Measurements from ENCODE around the gene GSG1. TPM values are rescaled to one million over a fixed set of nuclear protein-coding genes. Genes with fewer than 3 reads are reported as not detected.
"Not testable (repeated sequence)": the region's sequence is repeated elsewhere in the genome, so short reads cannot be mapped to it uniquely, and the experiment has no call there.

The GSG1 gene
- total RNA-seq, 2 experiments from 2014 or later: not detected

GRCh38 chr12:13039328-13039956 is 64.0 kb downstream of the GSG1 start:
- POLR2A ChIA-PET: no interaction called here
- H3K36me3 ChIP-seq (ENCODE audit: insufficient read depth, low read length): no peaks in the 10 kb centered on the region
- Mint-ChIP-seq H3K27ac (no peak overlapping the region), H3K4me1 (ENCODE audit: low read depth) (no peaks in the 10 kb centered on the region), H3K9me3 (no peaks in the 10 kb centered on the region), H3K27me3 (no peaks in the 10 kb centered on the region), H3K36me3 (ENCODE audit: low read depth) (no peaks in the 10 kb centered on the region), H3K4me3 (no peak overlapping the region)
- no peak overlapping the region for H3K4me3 ChIP-seq (ENCODE audit: low read length)
- intact Hi-C loops (cut with DNase I, micrococcal nuclease): no loop called here
- peaks cover 6% of the 10 kb centered on the region for H3K4me1 ChIP-seq (ENCODE audit: insufficient read depth, low read length)
- CTCF ChIA-PET: no interaction called here
- no peak overlapping the region for H3K27ac ChIP-seq (ENCODE audit: low read depth in 1 of 2, low read length in 2 of 2)
- TF ChIP-seq, protein P1, sequence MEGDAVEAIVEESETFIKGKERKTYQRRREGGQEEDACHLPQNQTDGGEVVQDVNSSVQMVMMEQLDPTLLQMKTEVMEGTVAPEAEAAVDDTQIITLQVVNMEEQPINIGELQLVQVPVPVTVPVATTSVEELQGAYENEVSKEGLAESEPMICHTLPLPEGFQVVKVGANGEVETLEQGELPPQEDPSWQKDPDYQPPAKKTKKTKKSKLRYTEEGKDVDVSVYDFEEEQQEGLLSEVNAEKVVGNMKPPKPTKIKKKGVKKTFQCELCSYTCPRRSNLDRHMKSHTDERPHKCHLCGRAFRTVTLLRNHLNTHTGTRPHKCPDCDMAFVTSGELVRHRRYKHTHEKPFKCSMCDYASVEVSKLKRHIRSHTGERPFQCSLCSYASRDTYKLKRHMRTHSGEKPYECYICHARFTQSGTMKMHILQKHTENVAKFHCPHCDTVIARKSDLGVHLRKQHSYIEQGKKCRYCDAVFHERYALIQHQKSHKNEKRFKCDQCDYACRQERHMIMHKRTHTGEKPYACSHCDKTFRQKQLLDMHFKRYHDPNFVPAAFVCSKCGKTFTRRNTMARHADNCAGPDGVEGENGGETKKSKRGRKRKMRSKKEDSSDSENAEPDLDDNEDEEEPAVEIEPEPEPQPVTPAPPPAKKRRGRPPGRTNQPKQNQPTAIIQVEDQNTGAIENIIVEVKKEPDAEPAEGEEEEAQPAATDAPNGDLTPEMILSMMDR (IDR thresholded peaks at IDR 0.05): no peak
- H3K27me3 ChIP-seq (ENCODE audit: control insufficient read depth in 1 of 2, insufficient read depth in 2 of 2, low read length in 2 of 2): no peaks in the 10 kb centered on the region
- DNase-seq (no peak), ATAC-seq (ENCODE audit: poor library complexity) (no peak)
- H3K9me3 ChIP-seq (ENCODE audit: control insufficient read depth in 1 of 2, insufficient read depth in 1 of 2, low read length in 2 of 2): no peaks in the 10 kb centered on the region

DNA sequence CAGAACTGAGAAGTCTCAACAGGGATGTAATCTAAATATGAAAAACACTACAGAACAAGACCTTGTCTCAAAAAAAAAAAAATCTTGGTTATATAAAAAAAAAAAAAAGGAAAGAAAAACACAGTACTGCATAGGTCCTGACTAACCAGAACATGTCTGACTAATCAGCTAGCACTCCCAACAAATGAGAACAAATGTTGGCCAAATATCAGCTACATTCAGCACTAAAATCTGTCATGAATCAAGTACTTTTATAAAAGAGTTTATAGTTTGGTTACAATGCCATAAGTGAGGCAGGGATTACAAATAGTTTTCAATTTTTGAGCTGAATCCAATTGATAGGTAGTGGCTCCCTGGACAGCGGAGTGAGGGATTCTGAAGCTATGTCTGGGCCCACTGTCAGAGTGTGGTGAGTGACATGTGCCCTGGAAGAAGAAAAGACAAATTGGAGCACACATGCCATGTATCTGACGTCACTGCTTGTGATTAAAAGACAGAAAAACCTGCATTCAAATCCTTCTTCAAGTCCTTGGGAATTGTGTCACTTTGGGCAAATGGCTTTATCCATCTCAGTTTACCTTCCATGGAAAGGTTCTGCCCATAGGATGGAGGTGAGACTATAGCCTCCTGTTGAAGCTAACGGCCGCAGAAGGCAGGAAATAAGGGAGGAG is 64.8 kb downstream of the GSG1 start:
- no peak overlapping the region for H3K27ac ChIP-seq (ENCODE audit: low read depth in 1 of 2, low read length in 2 of 2)
- no peak for ATAC-seq (ENCODE audit: poor library complexity)
- POLR2A ChIA-PET: no interaction called here
- no peak overlapping the region for H3K27ac Mint-ChIP-seq
- no peaks in the 10 kb centered on the region for H3K4me1 ChIP-seq (ENCODE audit: insufficient read depth, low read length)
- no peaks in the 10 kb centered on the region for H3K9me3 Mint-ChIP-seq
- no peaks in the 10 kb centered on the region for H3K27me3 Mint-ChIP-seq
- no peak overlapping the region for H3K4me3 ChIP-seq (ENCODE audit: low read length)
- intact Hi-C loops (cut with DNase I, micrococcal nuclease): no loop called here
- H3K4me3 Mint-ChIP-seq: no peak overlapping the region
- DNase-seq: no peak
- H3K4me1 Mint-ChIP-seq (ENCODE audit: low read depth): no peaks in the 10 kb centered on the region
- CTCF ChIA-PET: no interaction called here
- H3K9me3 ChIP-seq (ENCODE audit: control insufficient read depth in 1 of 2, insufficient read depth in 1 of 2, low read length in 2 of 2): no peaks in the 10 kb centered on the region
- no peaks in the 10 kb centered on the region for H3K36me3 Mint-ChIP-seq (ENCODE audit: low read depth)
- no peaks in the 10 kb centered on the region for H3K27me3 ChIP-seq (ENCODE audit: control insufficient read depth in 1 of 2, insufficient read depth in 2 of 2, low read length in 2 of 2)
- TF ChIP-seq, protein P1 (IDR thresholded peaks at IDR 0.05): no peak
- no peaks in the 10 kb centered on the region for H3K36me3 ChIP-seq (ENCODE audit: insufficient read depth, low read length)

- H3K27ac ChIP-seq (ENCODE audit: low read depth in 1 of 2, low read length in 2 of 2): no peak overlapping the region
- CTCF ChIA-PET: no interaction called here
These were observed 66.6 kb downstream of the GSG1 start for GRCh38 chr12:13036881-13037280.

DNA sequence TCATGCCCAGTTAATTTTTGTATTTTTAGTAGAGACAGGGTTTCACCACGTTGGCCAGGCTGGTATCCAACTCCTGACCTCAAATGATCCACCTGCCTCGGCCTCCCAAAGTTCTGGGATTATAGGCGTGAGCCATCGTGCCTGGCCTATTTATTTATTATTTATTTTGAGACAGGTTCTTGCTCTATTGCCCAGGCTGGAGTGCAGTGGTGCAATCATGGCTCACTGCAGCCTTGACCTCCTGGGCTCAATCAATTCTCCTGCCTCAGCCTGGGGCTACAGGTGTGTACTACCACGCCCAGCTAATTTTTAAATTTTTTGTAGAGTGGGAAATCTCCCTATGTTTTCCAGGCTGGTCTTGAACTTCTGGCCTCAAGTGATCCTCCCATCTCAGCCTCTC is 68.1 kb downstream of the GSG1 start:
- H3K9me3 ChIP-seq (ENCODE audit: control insufficient read depth in 1 of 2, insufficient read depth in 1 of 2, low read length in 2 of 2); H3K4me3 ChIP-seq (ENCODE audit: low read length); POLR2A ChIA-PET; H3K4me1 Mint-ChIP-seq (ENCODE audit: low read depth); H3K36me3 ChIP-seq (ENCODE audit: insufficient read depth, low read length); DNase-seq; ATAC-seq (ENCODE audit: poor library complexity); CTCF ChIA-PET; H3K9me3 Mint-ChIP-seq; H3K27me3 ChIP-seq (ENCODE audit: control insufficient read depth in 1 of 2, insufficient read depth in 2 of 2, low read length in 2 of 2); H3K27ac Mint-ChIP-seq; H3K36me3 Mint-ChIP-seq (ENCODE audit: low read depth); H3K27ac ChIP-seq (ENCODE audit: low read depth in 1 of 2, low read length in 2 of 2); H3K4me1 ChIP-seq (ENCODE audit: insufficient read depth, low read length); H3K4me3 Mint-ChIP-seq; intact Hi-C loops (cut with DNase I, micrococcal nuclease); H3K27me3 Mint-ChIP-seq: not testable (repeated sequence)

More at GRCh38 chr12:13036881-13037280, 66.6 kb downstream of the GSG1 start:
- no peak overlapping the region for H3K4me3 Mint-ChIP-seq
- H3K27me3 Mint-ChIP-seq: no peaks in the 10 kb centered on the region
- H3K27ac Mint-ChIP-seq: no peak overlapping the region
- H3K27me3 ChIP-seq (ENCODE audit: control insufficient read depth in 1 of 2, insufficient read depth in 2 of 2, low read length in 2 of 2): no peaks in the 10 kb centered on the region
- DNase-seq (no peak), ATAC-seq (ENCODE audit: poor library complexity) (no peak)
- H3K4me3 ChIP-seq (ENCODE audit: low read length): no peak overlapping the region
- H3K36me3 ChIP-seq (ENCODE audit: insufficient read depth, low read length): no peaks in the 10 kb centered on the region
- H3K36me3 Mint-ChIP-seq (ENCODE audit: low read depth): no peaks in the 10 kb centered on the region
- intact Hi-C loops (cut with DNase I, micrococcal nuclease): no loop called here
- POLR2A ChIA-PET: interaction anchor here (0.6 to 1.5 kb wide), 2 partner anchors 12 to 175 kb away, joined by 3 read pairs; no protein-coding TSS in a partner anchor
- no peaks in the 10 kb centered on the region for H3K9me3 ChIP-seq (ENCODE audit: control insufficient read depth in 1 of 2, insufficient read depth in 1 of 2, low read length in 2 of 2)
- H3K4me1 ChIP-seq (ENCODE audit: insufficient read depth, low read length): no peaks in the 10 kb centered on the region
- no peaks in the 10 kb centered on the region for H3K4me1 Mint-ChIP-seq (ENCODE audit: low read depth)
- TF ChIP-seq, protein P1 (IDR thresholded peaks at IDR 0.05): no peak
- H3K9me3 Mint-ChIP-seq: no peaks in the 10 kb centered on the region

Measured in CD4-positive, alpha-beta T cell (primary cell).